PC-3 (cell line): ENCODE measurements around the gene MYLK2.

ENCODE experiments used
- CTCF ChIP-seq: fragments of 300-600 bp; sonication (generic); conservative IDR thresholded peaks from 2 replicates; pipeline ENCODE4 v1.5.1; 2017; ENCODE audit warnings: antibody characterized with exemption, low read depth, mild to moderate bottlenecking, low read length
- EZH2 ChIP-seq: fragments of 300-600 bp; sonication (generic); IDR thresholded peaks from one replicate; pipeline ENCODE4 v1.6.1; 2017; ENCODE audit warnings: antibody characterized with exemption, mild to moderate bottlenecking, low read length; ENCODE audit not compliant: unreplicated experiment

- TF ChIP-seq CTCF (no peak), EZH2 (no peak)
Measured at GRCh38 chr20:31790401-31790800, 28.8 kb upstream of the MYLK2 start.
